ENCODE data around the gene PDE6A. TPM values are rescaled to one million over a fixed set of nuclear protein-coding genes. Genes with fewer than 3 reads are reported as not detected.

PDE6A gene
- total RNA-seq, 2 experiments from 2014 or later = not detected

DNA sequence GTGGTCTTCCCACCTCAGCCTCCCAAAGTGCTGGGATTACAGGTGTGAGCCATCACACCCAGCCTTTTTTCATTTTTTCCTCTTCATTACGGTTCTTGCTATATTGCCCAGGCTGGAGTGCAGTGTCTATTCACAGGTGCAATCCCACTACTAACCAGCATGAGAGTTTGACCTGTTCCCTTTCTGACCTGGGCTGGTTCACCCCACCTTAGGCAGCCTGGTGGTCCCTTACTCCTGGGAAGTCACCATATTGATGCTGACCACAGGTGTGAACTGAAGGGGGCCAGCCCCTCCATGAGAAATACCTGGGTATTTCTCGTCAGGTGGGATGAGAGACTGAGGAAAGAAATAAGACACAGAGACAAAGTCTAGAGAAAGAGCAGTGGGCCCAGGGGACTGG is 2.4 kb downstream of the PDE6A start:
- CTCF ChIA-PET (ENCODE audit: unreplicated experiment) = no interaction called here
- no TSS peak for BruUV-seq (replicated peaks)
- Histone ChIP-seq H3K4me3 (ENCODE audit: low read depth, low read length, poor library complexity, severe bottlenecking) (no peak overlapping the region), H3K4me2 (ENCODE audit: low read length) (no peak overlapping the region), H3K9me3 (ENCODE audit: low read length) (no peaks in the 10 kb centered on the region), H3K36me3 (ENCODE audit: insufficient read depth, low read length) (no peaks in the 10 kb centered on the region), H3K79me2 (ENCODE audit: insufficient read depth, low read depth, low read length) (no peaks in the 10 kb centered on the region), H3K27ac (ENCODE audit: low read depth, low read length, poor library complexity, severe bottlenecking) (no peak overlapping the region), H3K9me2 (ENCODE audit: insufficient read depth, low read length) (no peaks in the 10 kb centered on the region), H3K4me1 (ENCODE audit: insufficient read depth, low read length, poor library complexity, severe bottlenecking) (no peaks in the 10 kb centered on the region), H2AFZ (ENCODE audit: low read length) (no peak overlapping the region), H4K20me1 (ENCODE audit: insufficient read depth, low read length) (no peaks in the 10 kb centered on the region; the same call in 1 of the 2 replicates)
- POLR2A ChIA-PET = no interaction called here
- no peak for TF ChIP-seq EZH2phosphoT487 (IDR thresholded peaks at IDR 0.05; ENCODE audit: borderline replicate concordance, low read depth, low read length)
- TF ChIP-seq, protein P1, sequence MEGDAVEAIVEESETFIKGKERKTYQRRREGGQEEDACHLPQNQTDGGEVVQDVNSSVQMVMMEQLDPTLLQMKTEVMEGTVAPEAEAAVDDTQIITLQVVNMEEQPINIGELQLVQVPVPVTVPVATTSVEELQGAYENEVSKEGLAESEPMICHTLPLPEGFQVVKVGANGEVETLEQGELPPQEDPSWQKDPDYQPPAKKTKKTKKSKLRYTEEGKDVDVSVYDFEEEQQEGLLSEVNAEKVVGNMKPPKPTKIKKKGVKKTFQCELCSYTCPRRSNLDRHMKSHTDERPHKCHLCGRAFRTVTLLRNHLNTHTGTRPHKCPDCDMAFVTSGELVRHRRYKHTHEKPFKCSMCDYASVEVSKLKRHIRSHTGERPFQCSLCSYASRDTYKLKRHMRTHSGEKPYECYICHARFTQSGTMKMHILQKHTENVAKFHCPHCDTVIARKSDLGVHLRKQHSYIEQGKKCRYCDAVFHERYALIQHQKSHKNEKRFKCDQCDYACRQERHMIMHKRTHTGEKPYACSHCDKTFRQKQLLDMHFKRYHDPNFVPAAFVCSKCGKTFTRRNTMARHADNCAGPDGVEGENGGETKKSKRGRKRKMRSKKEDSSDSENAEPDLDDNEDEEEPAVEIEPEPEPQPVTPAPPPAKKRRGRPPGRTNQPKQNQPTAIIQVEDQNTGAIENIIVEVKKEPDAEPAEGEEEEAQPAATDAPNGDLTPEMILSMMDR (conservative IDR thresholded peaks at IDR 0.05; ENCODE audit: low read length) = no peak
- intact Hi-C loops (cut with micrococcal nuclease; ENCODE audit: unreplicated experiment) = no loop called here
- no peak for DNase-seq (ENCODE audit: low spot score)

DNA sequence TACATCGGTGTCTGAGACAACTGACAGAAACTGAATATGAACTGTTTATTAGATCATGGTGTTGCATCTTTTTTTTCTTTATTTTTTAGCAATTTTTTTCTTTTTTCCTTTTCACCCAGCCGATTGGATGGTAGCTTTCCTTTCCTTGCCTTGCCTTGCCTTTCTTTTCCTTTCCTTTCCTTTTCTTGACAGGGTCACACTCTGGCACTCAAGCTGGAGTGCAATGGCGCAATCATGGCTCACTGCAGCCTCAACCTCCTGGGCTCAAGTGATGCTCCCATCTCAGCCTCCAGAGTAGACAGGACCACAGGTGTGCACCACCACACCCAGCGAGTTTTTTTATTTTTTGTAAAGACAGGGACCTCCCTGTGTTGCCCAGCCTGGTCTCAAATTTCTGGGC is 2.8 kb downstream of the PDE6A start:
- TF ChIP-seq EZH2phosphoT487 (IDR thresholded peaks at IDR 0.05; ENCODE audit: borderline replicate concordance, low read depth, low read length) = no peak
- TF ChIP-seq, protein P1 (conservative IDR thresholded peaks at IDR 0.05; ENCODE audit: low read length) = no peak
- no peak overlapping the region for H3K27ac ChIP-seq (ENCODE audit: low read depth, low read length, poor library complexity, severe bottlenecking)
- H3K4me1 ChIP-seq (ENCODE audit: insufficient read depth, low read length, poor library complexity, severe bottlenecking) = no peaks in the 10 kb centered on the region
- BruUV-seq (replicated peaks) = no TSS peak
- H3K9me3 ChIP-seq (ENCODE audit: low read length) = no peaks in the 10 kb centered on the region
- no peaks in the 10 kb centered on the region for H3K36me3 ChIP-seq (ENCODE audit: insufficient read depth, low read length)
- ChIA-PET CTCF (ENCODE audit: unreplicated experiment) (no interaction called here), POLR2A (no interaction called here)
- H3K4me2 ChIP-seq (ENCODE audit: low read length) = no peak overlapping the region
- no peak overlapping the region for H2AFZ ChIP-seq (ENCODE audit: low read length)
- no peaks in the 10 kb centered on the region for H3K79me2 ChIP-seq (ENCODE audit: insufficient read depth, low read depth, low read length)
- no peak for DNase-seq (ENCODE audit: low spot score)
- no peaks in the 10 kb centered on the region; the same call in 1 of the 2 replicates for H4K20me1 ChIP-seq (ENCODE audit: insufficient read depth, low read length)
- no peak overlapping the region for H3K4me3 ChIP-seq (ENCODE audit: low read depth, low read length, poor library complexity, severe bottlenecking)
- no peaks in the 10 kb centered on the region for H3K9me2 ChIP-seq (ENCODE audit: insufficient read depth, low read length)
- intact Hi-C loops (cut with micrococcal nuclease; ENCODE audit: unreplicated experiment) = no loop called here

DNA sequence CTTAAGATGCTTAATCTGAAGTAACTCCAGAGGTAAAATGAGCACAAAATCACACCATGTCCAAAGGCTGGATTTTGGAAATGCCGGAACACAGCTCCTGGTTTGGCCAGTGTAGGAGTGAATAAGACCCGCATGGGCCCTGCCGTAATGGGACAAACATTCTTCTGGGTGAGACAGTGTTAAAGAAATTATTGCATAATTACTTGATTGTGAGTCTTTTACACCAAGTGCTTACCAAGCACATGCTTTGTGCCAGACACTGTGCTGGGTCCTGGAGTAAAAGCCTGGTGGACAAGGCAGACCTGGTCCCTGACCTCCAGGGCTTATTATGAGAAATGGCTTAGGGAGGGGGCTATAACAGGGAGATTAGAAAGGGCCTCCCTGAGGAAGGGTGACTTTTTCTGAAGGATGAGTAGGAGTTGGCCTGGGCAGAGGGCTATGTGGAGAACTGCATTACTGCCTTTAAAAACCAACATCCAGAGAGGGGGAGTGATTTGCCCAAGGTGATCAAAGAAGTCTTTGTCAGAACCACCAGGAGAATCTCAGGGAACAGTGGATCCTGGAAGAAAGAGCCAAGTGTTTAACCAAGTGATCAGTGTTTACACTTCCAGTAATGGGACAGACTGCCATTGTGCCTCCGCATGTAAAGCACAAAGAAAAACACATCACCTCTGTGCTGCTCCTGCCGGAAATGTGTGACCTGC is 3.5 kb downstream of the PDE6A start:
- no peak for TF ChIP-seq EZH2phosphoT487 (IDR thresholded peaks at IDR 0.05; ENCODE audit: borderline replicate concordance, low read depth, low read length)
- TF ChIP-seq, protein P1 (conservative IDR thresholded peaks at IDR 0.05; ENCODE audit: low read length) = no peak
- ChIA-PET POLR2A (no interaction called here), CTCF (ENCODE audit: unreplicated experiment) (no interaction called here)
- Histone ChIP-seq H3K4me1 (ENCODE audit: insufficient read depth, low read length, poor library complexity, severe bottlenecking) (no peaks in the 10 kb centered on the region), H3K4me2 (ENCODE audit: low read length) (no peak overlapping the region), H4K20me1 (ENCODE audit: insufficient read depth, low read length) (no peaks in the 10 kb centered on the region), H3K4me3 (ENCODE audit: low read depth, low read length, poor library complexity, severe bottlenecking) (no peak overlapping the region), H3K36me3 (ENCODE audit: insufficient read depth, low read length) (no peaks in the 10 kb centered on the region), H3K79me2 (ENCODE audit: insufficient read depth, low read depth, low read length) (no peaks in the 10 kb centered on the region), H2AFZ (ENCODE audit: low read length) (no peak overlapping the region), H3K9me2 (ENCODE audit: insufficient read depth, low read length) (no peaks in the 10 kb centered on the region), H3K27ac (ENCODE audit: low read depth, low read length, poor library complexity, severe bottlenecking) (no peak overlapping the region), H3K9me3 (ENCODE audit: low read length) (no peaks in the 10 kb centered on the region)
- no TSS peak for BruUV-seq (replicated peaks)
- no peak for DNase-seq (ENCODE audit: low spot score)
- intact Hi-C loops (cut with micrococcal nuclease; ENCODE audit: unreplicated experiment) = no loop called here

Measured in OCI-LY7 (cell line).